ENCODE data around the gene ARHGAP6.

DNA sequence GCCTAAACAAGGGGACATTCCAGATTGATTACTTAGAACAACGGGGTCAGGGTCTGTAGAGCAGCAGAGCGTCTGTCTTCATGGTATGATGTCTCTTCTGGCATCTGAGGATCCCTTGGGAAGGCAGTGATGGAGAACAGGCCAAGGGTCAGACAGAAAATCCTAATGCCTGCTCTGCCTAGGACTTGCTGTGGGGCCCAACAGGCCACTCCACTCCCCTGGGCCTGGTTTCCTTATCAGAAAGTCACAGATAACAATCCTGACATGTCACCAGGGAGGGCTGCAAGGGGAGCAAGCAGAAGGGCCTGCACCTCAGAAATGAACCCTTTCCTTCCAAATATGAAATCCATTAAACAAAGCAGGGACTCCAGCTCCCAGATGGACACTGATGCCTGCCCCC is 21.4 kb upstream of the ARHGAP6 start:
- TF ChIP-seq, protein P1, sequence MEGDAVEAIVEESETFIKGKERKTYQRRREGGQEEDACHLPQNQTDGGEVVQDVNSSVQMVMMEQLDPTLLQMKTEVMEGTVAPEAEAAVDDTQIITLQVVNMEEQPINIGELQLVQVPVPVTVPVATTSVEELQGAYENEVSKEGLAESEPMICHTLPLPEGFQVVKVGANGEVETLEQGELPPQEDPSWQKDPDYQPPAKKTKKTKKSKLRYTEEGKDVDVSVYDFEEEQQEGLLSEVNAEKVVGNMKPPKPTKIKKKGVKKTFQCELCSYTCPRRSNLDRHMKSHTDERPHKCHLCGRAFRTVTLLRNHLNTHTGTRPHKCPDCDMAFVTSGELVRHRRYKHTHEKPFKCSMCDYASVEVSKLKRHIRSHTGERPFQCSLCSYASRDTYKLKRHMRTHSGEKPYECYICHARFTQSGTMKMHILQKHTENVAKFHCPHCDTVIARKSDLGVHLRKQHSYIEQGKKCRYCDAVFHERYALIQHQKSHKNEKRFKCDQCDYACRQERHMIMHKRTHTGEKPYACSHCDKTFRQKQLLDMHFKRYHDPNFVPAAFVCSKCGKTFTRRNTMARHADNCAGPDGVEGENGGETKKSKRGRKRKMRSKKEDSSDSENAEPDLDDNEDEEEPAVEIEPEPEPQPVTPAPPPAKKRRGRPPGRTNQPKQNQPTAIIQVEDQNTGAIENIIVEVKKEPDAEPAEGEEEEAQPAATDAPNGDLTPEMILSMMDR (IDR thresholded peaks at IDR 0.05; ENCODE audit: low read depth, low read length): no peak
- TF ChIP-seq POLR2A (IDR thresholded peaks at IDR 0.05; ENCODE audit: extremely low read depth, insufficient read length): no peak
